Heart left ventricle (tissue), 13 donors: Measurements from ENCODE around the gene ZNF768.

Experiments used
- POLR2A ChIP-seq, 2 donors: fragments of 450-650 bp; IDR thresholded peaks; one replicate each; pipeline ENCODE4 v1.6.1; 2017; ENCODE audit warnings: antibody characterized with exemption in 2 of 2, mild to moderate bottlenecking in 2 of 2, moderate library complexity in 2 of 2
- TF ChIP-seq, protein P1 (sequence below), 12 donors: fragments of 200-600 bp; sonication (generic) in 4 of 12; IDR thresholded peaks; one replicate each; pipeline versions ENCODE4 v1.5.0 to v1.8.0; 2018 to 2022; ENCODE audit warnings: antibody characterized with exemption in 12 of 12, mild to moderate bottlenecking in 5 of 12
- donor health status: ischemic (EF 13 %, LVEDD 7.1; RV severe dilation, severe dysfunction).
- donor health status: DM: no; HTN: yes; CAD: no.
- donor health status: DM: no; HTN: no; CAD: no.
- donor health status: ischemic (EF 25% LVEDD 6.9; RV normal size, moderate dysfunction).
- donor health status: ischemic (EF 25% LVEDD 5.7; RV mildly dilated, moderate dysfunction).
- donor health status: ischemic (EF 35%, LVEDD 5.7; RV mildly dilated, moderate dysfunction).
- donor health status: nonischemic (EF 11% LVEDD 7.7; RV severe dilation, severe dysfunction).
- donor health status: DM: yes; HTN: yes; CAD: no.
- donor health status: PGD.
- donor health status: ischemic (EF 29% LVEDD 5.4; RV normal size, mild dysfunction).
- donor health status: nonischemic (EF 23%, LVEDD 6.1; RV moderate dilation, normal function).

DNA sequence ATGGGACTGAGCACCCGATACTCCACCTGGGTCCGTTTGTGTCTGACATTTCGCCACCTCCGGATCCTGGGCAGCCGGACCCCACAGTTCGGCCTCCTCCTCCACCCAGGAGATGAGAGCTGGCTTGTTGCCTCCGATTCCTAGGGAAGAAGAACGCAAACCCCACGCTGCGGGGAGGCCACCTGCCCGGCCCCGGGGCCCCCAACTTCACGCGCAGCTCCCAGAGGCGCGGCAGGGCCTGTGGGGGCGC, 31.3 kb upstream of the ZNF768 start:
- TF ChIP-seq POLR2A (IDR thresholded peaks at IDR 0.05), result no peak
- TF ChIP-seq, protein P1, sequence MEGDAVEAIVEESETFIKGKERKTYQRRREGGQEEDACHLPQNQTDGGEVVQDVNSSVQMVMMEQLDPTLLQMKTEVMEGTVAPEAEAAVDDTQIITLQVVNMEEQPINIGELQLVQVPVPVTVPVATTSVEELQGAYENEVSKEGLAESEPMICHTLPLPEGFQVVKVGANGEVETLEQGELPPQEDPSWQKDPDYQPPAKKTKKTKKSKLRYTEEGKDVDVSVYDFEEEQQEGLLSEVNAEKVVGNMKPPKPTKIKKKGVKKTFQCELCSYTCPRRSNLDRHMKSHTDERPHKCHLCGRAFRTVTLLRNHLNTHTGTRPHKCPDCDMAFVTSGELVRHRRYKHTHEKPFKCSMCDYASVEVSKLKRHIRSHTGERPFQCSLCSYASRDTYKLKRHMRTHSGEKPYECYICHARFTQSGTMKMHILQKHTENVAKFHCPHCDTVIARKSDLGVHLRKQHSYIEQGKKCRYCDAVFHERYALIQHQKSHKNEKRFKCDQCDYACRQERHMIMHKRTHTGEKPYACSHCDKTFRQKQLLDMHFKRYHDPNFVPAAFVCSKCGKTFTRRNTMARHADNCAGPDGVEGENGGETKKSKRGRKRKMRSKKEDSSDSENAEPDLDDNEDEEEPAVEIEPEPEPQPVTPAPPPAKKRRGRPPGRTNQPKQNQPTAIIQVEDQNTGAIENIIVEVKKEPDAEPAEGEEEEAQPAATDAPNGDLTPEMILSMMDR (IDR thresholded peaks at IDR 0.05), result no peak
